Sigmoid colon (tissue), 7 donors: ENCODE measurements around the gene PDS5A. TPM values are rescaled to one million over a fixed set of nuclear protein-coding genes. Genes with fewer than 3 reads are reported as not detected.

Experiments
- DNase-seq: peaks from one replicate; pipeline ENCODE4 v3.0.0-alpha.2; 2019
- H3K27ac ChIP-seq, 4 donors: fragments of 200-600 bp; sonication (generic); one replicate each; pipeline ENCODE4 v1.5.1; 2016 to 2019; ENCODE audit warnings: mild to moderate bottlenecking in 1 of 4
- H3K27me3 ChIP-seq, 3 donors: fragments of 200-600 bp; sonication (generic); one replicate each; pipeline ENCODE4 v1.5.1; 2019; ENCODE audit warnings: mild to moderate bottlenecking in 1 of 3
- H3K36me3 ChIP-seq, 4 donors: fragments of 200-600 bp; sonication (generic); one replicate each; pipeline ENCODE4 v1.5.1; 2016 to 2019
- H3K4me1 ChIP-seq, 4 donors: fragments of 200-600 bp; sonication (generic); one replicate each; pipeline ENCODE4 v1.5.1; 2017 to 2019
- H3K4me3 ChIP-seq, 4 donors: fragments of 200-600 bp; sonication (generic); one replicate each; pipeline ENCODE4 v1.5.1; 2017 to 2019; ENCODE audit warnings: mild to moderate bottlenecking in 2 of 4, moderate library complexity in 1 of 4
- H3K9me3 ChIP-seq, 4 donors: fragments of 200-600 bp in 3 of 4; sonication (generic) in 3 of 4; one replicate each; pipeline versions ENCODE4 v1.5.1 to v1.6.1; 2013 to 2019
- CTCF ChIP-seq, 4 experiments: fragments of 450-650 bp in 3 of 4; fragments of 200-600 bp in 1 of 4; IDR thresholded peaks; one replicate each; pipeline ENCODE4 v1.5.1; 2016 to 2019; ENCODE audit warnings: antibody characterized with exemption in 4 of 4, mild to moderate bottlenecking in 3 of 4, moderate library complexity in 2 of 4
- EP300 ChIP-seq, 4 donors: sonication (generic); formaldehyde crosslinking; IDR thresholded peaks; one replicate each; pipeline ENCODE4 v1.6.1; 2017; ENCODE audit warnings: antibody characterized with exemption in 4 of 4
- POLR2A ChIP-seq, 2 donors: fragments of 450-650 bp; IDR thresholded peaks; one replicate each; pipeline ENCODE4 v1.6.1; 2016; ENCODE audit warnings: antibody characterized with exemption in 2 of 2, mild to moderate bottlenecking in 2 of 2, moderate library complexity in 2 of 2
- POLR2AphosphoS5 ChIP-seq, 4 donors: sonication (generic); formaldehyde crosslinking; IDR thresholded peaks; one replicate each; pipeline ENCODE4 v1.6.1; 2017; ENCODE audit warnings: antibody characterized with exemption in 4 of 4
- WGBS, 2 donors: extraction: QIAGEN DNeasy Blood & Tissue Kit; methylation state at CpG; one replicate each; pipeline ENCODE4 v1.1.7; 2013; 5-methylcytosine and 5-hydroxymethylcytosine counted together
- intact Hi-C: fragments of 100-400 bp; cut with DNase I; formaldehyde crosslinking; loops from one replicate; pipeline ENCODE4 v1.15.1; 2023
- polyA plus RNA-seq, 3 donors: library from polyadenylated mRNA; stranded (reverse); fragments of 200-250 nt; gene quantifications; one replicate each; pipeline ENCODE4 v1.2.3, GENCODE V29; 2013
- total RNA-seq, 4 donors: library from RNA; depleted of rRNA; stranded (reverse); fragments of >200 nt; gene quantifications; one replicate each; pipeline ENCODE4 v1.1.0, GENCODE V29; 2016
- donor health status: healthy with polysubstance abuse.
- donor health status: Bipolar disorder and iron deficiency.
- donor health status: healthy.

PDS5A gene
- total and polyA plus RNA-seq, 7 donors = 16.8 to 69.6 (median 57.1) TPM

- intact Hi-C loops = no loop called here
- TF ChIP-seq EP300 (IDR thresholded peaks at IDR 0.05) (no peak), CTCF (IDR thresholded peaks at IDR 0.05) (no peak), POLR2A (IDR thresholded peaks at IDR 0.05) (no peak), POLR2AphosphoS5 (IDR thresholded peaks at IDR 0.05) (no peak)
- Histone ChIP-seq H3K27me3 (no peaks in the 10 kb centered on the region), H3K9me3 (no peaks in the 10 kb centered on the region), H3K27ac (no peak overlapping the region), H3K4me1 (no peaks in the 10 kb centered on the region), H3K36me3 (peaks cover 5 to 63% (median 5%) of the 10 kb centered on the region in 4 donors), H3K4me3 (no peak overlapping the region)
- 97 to 98% methylated on average over 5 of the region's 5 CpGs for WGBS, 2 donors
- no peak for DNase-seq
Observed at GRCh38 chr4:39888541-39888940, 89.2 kb downstream of the PDS5A start.

DNA sequence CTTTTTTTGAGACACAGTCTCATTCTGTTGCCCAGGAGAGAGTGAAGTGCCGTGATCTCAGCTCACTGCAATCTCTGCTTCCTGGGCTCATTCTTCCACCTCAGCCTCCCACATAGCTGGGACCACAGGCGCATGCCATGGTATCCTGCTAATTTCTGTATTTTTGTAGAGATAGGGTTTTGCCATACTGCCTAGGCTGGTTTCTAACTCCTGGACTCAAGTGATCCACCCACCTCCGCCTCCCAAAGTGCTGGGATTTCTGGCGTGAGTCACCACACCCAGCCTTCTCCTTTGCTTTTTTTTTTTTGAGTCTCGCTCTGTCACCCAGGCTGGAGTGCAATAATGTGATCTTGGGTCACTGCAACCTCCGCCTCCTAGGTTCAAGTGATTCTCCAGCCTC lies 94.1 kb downstream of the PDS5A start:
- no peak for TF ChIP-seq CTCF (IDR thresholded peaks at IDR 0.05)
- TF ChIP-seq POLR2A (IDR thresholded peaks at IDR 0.05) = no peak
- no peak for TF ChIP-seq POLR2AphosphoS5 (IDR thresholded peaks at IDR 0.05)
- TF ChIP-seq EP300 (IDR thresholded peaks at IDR 0.05) = no peak
- no peaks in the 10 kb centered on the region for H3K27me3 ChIP-seq
- H3K9me3 ChIP-seq = no peaks in the 10 kb centered on the region
- H3K4me1 ChIP-seq = no peaks in the 10 kb centered on the region
- no peak overlapping the region for H3K27ac ChIP-seq
- H3K36me3 ChIP-seq = peaks cover 0 to 55% (median 11%) of the 10 kb centered on the region in 4 donors
- intact Hi-C loops = no loop called here
- WGBS, 2 donors = 94 to 96% methylated on average over 6 of the region's 6 CpGs
- DNase-seq = no peak
- H3K4me3 ChIP-seq = no peak overlapping the region

- DNase-seq = no peak
- WGBS, 2 donors = 91 to 94% methylated on average over 2 of the region's 2 CpGs
- peaks cover 0 to 72% (median 14%) of the 10 kb centered on the region in 4 donors for H3K36me3 ChIP-seq
- TF ChIP-seq CTCF (IDR thresholded peaks at IDR 0.05) = no peak
- no peak for TF ChIP-seq POLR2AphosphoS5 (IDR thresholded peaks at IDR 0.05)
- TF ChIP-seq POLR2A (IDR thresholded peaks at IDR 0.05) = no peak
- TF ChIP-seq EP300 (IDR thresholded peaks at IDR 0.05) = no peak
- H3K27ac ChIP-seq = no peak overlapping the region
- H3K4me3 ChIP-seq = no peak overlapping the region
- intact Hi-C loops = no loop called here
- H3K4me1 ChIP-seq = no peaks in the 10 kb centered on the region
- no peaks in the 10 kb centered on the region for H3K9me3 ChIP-seq
- H3K27me3 ChIP-seq = no peaks in the 10 kb centered on the region
Observed at GRCh38 chr4:39881789-39882188, 95.9 kb downstream of the PDS5A start.

- peaks cover 0 to 76% (median 16%) of the 10 kb centered on the region in 4 donors for H3K36me3 ChIP-seq
- H3K4me1 ChIP-seq = no peaks in the 10 kb centered on the region
- H3K4me3 ChIP-seq = no peak overlapping the region
- intact Hi-C loops = no loop called here
- H3K27me3 ChIP-seq = no peaks in the 10 kb centered on the region
- DNase-seq = no peak
- H3K9me3 ChIP-seq = no peaks in the 10 kb centered on the region
- H3K27ac ChIP-seq = no peak overlapping the region
- WGBS, 2 donors = 88 to 92% methylated on average over 8 of the region's 8 CpGs
- no peak for TF ChIP-seq POLR2A (IDR thresholded peaks at IDR 0.05)
- no peak for TF ChIP-seq POLR2AphosphoS5 (IDR thresholded peaks at IDR 0.05)
- TF ChIP-seq CTCF (IDR thresholded peaks at IDR 0.05) = no peak
- no peak for TF ChIP-seq EP300 (IDR thresholded peaks at IDR 0.05)
Observed at GRCh38 chr4:39877971-39878370, 99.7 kb downstream of the PDS5A start.

DNA sequence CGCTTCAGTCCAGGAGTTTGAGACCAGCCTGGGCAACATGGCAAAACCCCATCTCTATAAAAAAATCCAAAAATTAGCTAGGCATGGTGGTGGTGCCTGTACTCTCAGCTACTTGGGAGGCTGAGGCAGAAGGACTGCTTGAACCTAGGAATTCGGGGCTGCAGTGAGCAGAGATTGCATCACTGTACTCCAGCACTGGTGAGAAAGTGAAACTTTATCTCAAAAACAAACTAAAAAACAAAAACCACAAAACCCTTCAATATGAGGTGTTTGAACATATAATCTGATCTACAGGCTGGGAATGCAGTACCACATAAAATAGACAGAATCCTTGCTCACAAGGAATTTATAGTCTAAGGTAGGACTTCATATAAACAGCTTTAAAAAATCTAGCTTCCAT lies 103.9 kb downstream of the PDS5A start:
- Histone ChIP-seq H3K4me3 (no peak overlapping the region), H3K4me1 (no peaks in the 10 kb centered on the region), H3K27ac (no peak overlapping the region), H3K36me3 (peaks cover 0 to 87% (median 11%) of the 10 kb centered on the region in 4 donors), H3K27me3 (no peaks in the 10 kb centered on the region), H3K9me3 (no peaks in the 10 kb centered on the region)
- no peak for DNase-seq
- intact Hi-C loops = no loop called here
- WGBS, 2 donors = 89 to 93% methylated on average over 2 of the region's 2 CpGs
- TF ChIP-seq CTCF (IDR thresholded peaks at IDR 0.05) = no peak
- TF ChIP-seq POLR2A (IDR thresholded peaks at IDR 0.05) = no peak
- no peak for TF ChIP-seq EP300 (IDR thresholded peaks at IDR 0.05)
- TF ChIP-seq POLR2AphosphoS5 (IDR thresholded peaks at IDR 0.05) = no peak
